ENCODE results near the gene SLC16A10.

The SLC16A10 gene

GRCh38 chr6:111256646-111257045 lies 169.3 kb downstream of the SLC16A10 start:
- DNase-seq (ENCODE audit: low read depth in 3 of 3, low spot score in 1 of 3): no peak

GRCh38 chr6:111258010-111258409 lies 170.7 kb downstream of the SLC16A10 start:
- DNase-seq (ENCODE audit: low read depth in 3 of 3, low spot score in 1 of 3): no peak

- DNase-seq (ENCODE audit: low read depth in 3 of 3, low spot score in 1 of 3): no peak
Measured at GRCh38 chr6:111258615-111259088, 171.3 kb downstream of the SLC16A10 start.

- peak; percentile 96 to 98 (median 98) for DNase-seq (ENCODE audit: low read depth in 3 of 3, low spot score in 1 of 3)
Measured at GRCh38 chr6:111259089-111259831, 172.0 kb downstream of the SLC16A10 start.

- DNase-seq (ENCODE audit: low read depth in 3 of 3, low spot score in 1 of 3): no peak
Measured at GRCh38 chr6:111260570-111261298, 173.4 kb downstream of the SLC16A10 start.

- DNase-seq (ENCODE audit: low read depth in 3 of 3, low spot score in 1 of 3): no peak
Measured at GRCh38 chr6:111263837-111264236, 176.5 kb downstream of the SLC16A10 start.

- DNase-seq (ENCODE audit: low read depth in 3 of 3, low spot score in 1 of 3): no peak
Measured at GRCh38 chr6:111265842-111266241, 178.5 kb downstream of the SLC16A10 start.

- DNase-seq (ENCODE audit: low read depth in 3 of 3, low spot score in 1 of 3): no peak
Measured at GRCh38 chr6:111266276-111266675, 179.0 kb downstream of the SLC16A10 start.

- DNase-seq (ENCODE audit: low read depth in 3 of 3, low spot score in 1 of 3): no peak
Measured at GRCh38 chr6:111267764-111268333, 180.5 kb downstream of the SLC16A10 start.

GRCh38 chr6:111269401-111269970 lies 182.2 kb downstream of the SLC16A10 start:
- DNase-seq (ENCODE audit: low read depth in 3 of 3, low spot score in 1 of 3): no peak

- no peak for DNase-seq (ENCODE audit: low read depth in 3 of 3, low spot score in 1 of 3)
Measured at GRCh38 chr6:111270121-111270520, 182.8 kb downstream of the SLC16A10 start.

GRCh38 chr6:111274593-111275217 lies 187.4 kb downstream of the SLC16A10 start:
- no peak for DNase-seq (ENCODE audit: low read depth in 3 of 3, low spot score in 1 of 3)

GRCh38 chr6:111276335-111276734 lies 189.0 kb downstream of the SLC16A10 start:
- no peak for DNase-seq (ENCODE audit: low read depth in 3 of 3, low spot score in 1 of 3)

GRCh38 chr6:111276736-111277135 lies 189.4 kb downstream of the SLC16A10 start:
- no peak for DNase-seq (ENCODE audit: low read depth in 3 of 3, low spot score in 1 of 3)

GRCh38 chr6:111277819-111278218 lies 190.5 kb downstream of the SLC16A10 start:
- DNase-seq (ENCODE audit: low read depth in 3 of 3, low spot score in 1 of 3): no peak

GRCh38 chr6:111278731-111279130 lies 191.4 kb downstream of the SLC16A10 start:
- no peak for DNase-seq (ENCODE audit: low read depth in 3 of 3, low spot score in 1 of 3)

GRCh38 chr6:111280445-111280955 lies 193.2 kb downstream of the SLC16A10 start:
- DNase-seq (ENCODE audit: low read depth in 3 of 3, low spot score in 1 of 3): no peak
